Kidney (tissue), 14 donors: ENCODE results near the gene ANKRD33. TPM values are rescaled to one million over a fixed set of nuclear protein-coding genes. Genes with fewer than 3 reads are reported as not detected.

Source experiments
- DNase-seq, 5 donors: peaks; one replicate each; pipeline ENCODE4 v3.0.0-alpha.2; 2013 to 2020
- FAIRE-seq: peaks from 2 replicates; lab custom pipeline; 2012; peaks lifted over from hg19 to GRCh38; lab: Jason Lieb, UNC
- H3K27ac ChIP-seq, 2 donors: one replicate each; pipeline ENCODE4 v1.7.0; 2013; ENCODE audit warnings: low read depth in 2 of 2, low read length in 2 of 2, inconsistent platforms in 1 of 2
- H3K27me3 ChIP-seq: one replicate; pipeline ENCODE4 v1.7.1; 2013; ENCODE audit warnings: low read length, inconsistent platforms; ENCODE audit not compliant: control insufficient read depth, insufficient read depth
- H3K36me3 ChIP-seq, 3 donors: one replicate each; pipeline versions ENCODE4 v1.7.0 to v1.7.1; 2013; ENCODE audit warnings: low read length in 3 of 3, control low read depth in 1 of 3, inconsistent platforms in 1 of 3; ENCODE audit not compliant: insufficient read depth in 3 of 3, control insufficient read depth in 2 of 3
- H3K4me1 ChIP-seq, 3 donors: one replicate each; pipeline versions ENCODE4 v1.7.0 to v1.7.1; 2013; ENCODE audit warnings: low read length in 3 of 3, inconsistent platforms in 1 of 3, low read depth in 1 of 3; ENCODE audit not compliant: control insufficient read depth in 2 of 3, insufficient read depth in 2 of 3
- H3K4me3 ChIP-seq, 3 donors: one replicate each; pipeline versions ENCODE4 v1.7.0 to v1.8.1; 2013; ENCODE audit warnings: low read length in 3 of 3, control low read depth in 1 of 3, inconsistent platforms in 1 of 3
- H3K9ac ChIP-seq, 3 donors: one replicate each; pipeline versions ENCODE4 v1.7.0 to v1.7.1; 2013; ENCODE audit warnings: low read length in 3 of 3, control low read depth in 1 of 3, inconsistent platforms in 1 of 3
- H3K9me3 ChIP-seq, 3 donors: one replicate each; pipeline versions ENCODE4 v1.7.0 to v1.7.1; 2013; ENCODE audit warnings: low read length in 3 of 3, control low read depth in 1 of 3, inconsistent platforms in 1 of 3; ENCODE audit not compliant: control insufficient read depth in 2 of 3, insufficient read depth in 1 of 3
- CTCF ChIP-seq: IDR thresholded peaks from 3 replicates; pipeline ENCODE4 v1.5.1; 2012; ENCODE audit warnings: mild to moderate bottlenecking, moderate library complexity, borderline replicate concordance; ENCODE audit not compliant: insufficient read depth; ENCODE audit errors: extremely low read depth
- intact Hi-C: fragments of 100-400 bp; cut with DNase I; formaldehyde crosslinking; loops from one replicate; pipeline ENCODE4 v1.11.1; 2022
- polyA plus RNA-seq: library from polyadenylated mRNA; stranded (reverse); fragments of 350-450 nt; fragmentation: Illumina TruSeq; extraction: RNeasy Lipid Tissue Mini Kit (QIAGEN cat#74804); gene quantifications from one replicate; pipeline ENCODE4 v1.2.3, GENCODE V29; 2014; ENCODE audit warnings: low read depth, low replicate concordance; ENCODE audit not compliant: insufficient read depth
- total RNA-seq: library from RNA; stranded (reverse); fragmentation: NEBNext Ultra II Directional; extraction: Animal tissue kit (Norgen Biotek cat#: 25700); gene quantifications from one replicate; pipeline ENCODE4 v1.2.1, GENCODE V29; 2021
- donor health status: control.
- donor health status: control.
- donor health status: control.
- donor health status: control.
- donor health status: control.
- donor health status: DM: yes; HTN: yes; CAD: no.
- donor health status: Normal renal cell carcinoma (clear cell type).

The ANKRD33 gene
- total and polyA plus RNA-seq, 2 donors from 2014 or later = not detected

- DNase-seq (peak in 2 of 5 donors; percentile 70), FAIRE-seq (no peak)
- intact Hi-C loops = no loop called here
- no peak for TF ChIP-seq CTCF
- H3K27ac ChIP-seq = peak overlapping the region in 1 of 2 donors; percentile 43
- peak overlapping the region; percentile 25 to 63 (median 40) for H3K4me3 ChIP-seq
- peak overlapping the region in 1 of 3 donors; percentile 62 for H3K9ac ChIP-seq
- H3K27me3 ChIP-seq = no peaks in the 10 kb centered on the region
- peaks cover 5 to 23% (median 8%) of the 10 kb centered on the region in 3 donors for H3K4me1 ChIP-seq
- no peaks in the 10 kb centered on the region for H3K9me3 ChIP-seq
- H3K36me3 ChIP-seq = no peaks in the 10 kb centered on the region
Measured at GRCh38 chr12:51846271-51846691, 41.6 kb upstream of the ANKRD33 start.

GRCh38 chr12:51846911-51847642 is 40.8 kb upstream of the ANKRD33 start:
- H3K4me1 ChIP-seq = peaks cover 5 to 24% (median 8%) of the 10 kb centered on the region in 3 donors
- TF ChIP-seq CTCF = no peak
- H3K9me3 ChIP-seq = no peaks in the 10 kb centered on the region
- peak overlapping the region; percentile 61 to 65 (median 63) for H3K4me3 ChIP-seq
- H3K27ac ChIP-seq = peak overlapping the region in 1 of 2 donors; percentile 51
- H3K27me3 ChIP-seq = no peaks in the 10 kb centered on the region
- intact Hi-C loops = no loop called here
- peak overlapping the region in 2 of 3 donors; percentile 23 to 71 for H3K9ac ChIP-seq
- DNase-seq (peak; percentile 77 to 91 (median 86)), FAIRE-seq (no peak)
- H3K36me3 ChIP-seq = no peaks in the 10 kb centered on the region

- Histone ChIP-seq H3K4me1 (peaks cover 5 to 22% (median 8%) of the 10 kb centered on the region in 3 donors), H3K36me3 (no peaks in the 10 kb centered on the region), H3K27me3 (no peaks in the 10 kb centered on the region), H3K4me3 (peak overlapping the region; percentile 39 to 63 (median 61)), H3K9me3 (no peaks in the 10 kb centered on the region), H3K27ac (peak overlapping the region; percentile 3 to 51), H3K9ac (peak overlapping the region in 2 of 3 donors; percentile 39 to 44)
- no peak for TF ChIP-seq CTCF
- intact Hi-C loops = no loop called here
- DNase-seq = peak; percentile 53 to 86 (median 78)
- FAIRE-seq = no peak
Measured at GRCh38 chr12:51847643-51848325, 40.1 kb upstream of the ANKRD33 start.
